ENCODE data around the gene GNL3L.

DNA sequence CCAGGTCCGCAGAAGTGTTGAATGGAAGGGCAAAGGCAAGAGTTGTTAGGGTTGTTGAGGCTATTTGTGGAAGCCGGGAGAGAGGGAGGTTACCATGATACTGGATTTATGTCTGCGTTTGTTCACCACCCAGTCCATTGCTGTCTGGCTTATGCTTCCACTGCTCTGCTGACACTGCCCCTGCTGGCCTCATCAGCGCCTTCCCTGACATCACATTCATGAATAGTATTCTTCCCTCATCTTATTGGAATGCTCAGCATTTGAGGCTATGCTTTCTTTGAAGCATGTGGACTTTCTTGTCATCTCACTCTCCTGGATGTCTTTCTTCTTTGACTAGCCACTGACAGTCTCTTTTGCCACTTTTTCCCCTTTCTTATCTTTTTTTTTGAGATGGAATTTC, 10.3 kb downstream of the GNL3L start:
- TF ChIP-seq, protein P1, sequence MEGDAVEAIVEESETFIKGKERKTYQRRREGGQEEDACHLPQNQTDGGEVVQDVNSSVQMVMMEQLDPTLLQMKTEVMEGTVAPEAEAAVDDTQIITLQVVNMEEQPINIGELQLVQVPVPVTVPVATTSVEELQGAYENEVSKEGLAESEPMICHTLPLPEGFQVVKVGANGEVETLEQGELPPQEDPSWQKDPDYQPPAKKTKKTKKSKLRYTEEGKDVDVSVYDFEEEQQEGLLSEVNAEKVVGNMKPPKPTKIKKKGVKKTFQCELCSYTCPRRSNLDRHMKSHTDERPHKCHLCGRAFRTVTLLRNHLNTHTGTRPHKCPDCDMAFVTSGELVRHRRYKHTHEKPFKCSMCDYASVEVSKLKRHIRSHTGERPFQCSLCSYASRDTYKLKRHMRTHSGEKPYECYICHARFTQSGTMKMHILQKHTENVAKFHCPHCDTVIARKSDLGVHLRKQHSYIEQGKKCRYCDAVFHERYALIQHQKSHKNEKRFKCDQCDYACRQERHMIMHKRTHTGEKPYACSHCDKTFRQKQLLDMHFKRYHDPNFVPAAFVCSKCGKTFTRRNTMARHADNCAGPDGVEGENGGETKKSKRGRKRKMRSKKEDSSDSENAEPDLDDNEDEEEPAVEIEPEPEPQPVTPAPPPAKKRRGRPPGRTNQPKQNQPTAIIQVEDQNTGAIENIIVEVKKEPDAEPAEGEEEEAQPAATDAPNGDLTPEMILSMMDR (IDR thresholded peaks at IDR 0.05; ENCODE audit: extremely low read depth in 1 of 2, insufficient read depth in 1 of 2, low read depth in 1 of 2, low read length in 2 of 2): no peak
- no peak for TF ChIP-seq EZH2 (IDR thresholded peaks at IDR 0.05; ENCODE audit: borderline replicate concordance, low read depth, low read length, severe bottlenecking)
- TF ChIP-seq POLR2AphosphoS5 (IDR thresholded peaks at IDR 0.05; ENCODE audit: insufficient read depth, low read depth, low read length): no peak
- TF ChIP-seq GATA2 (IDR thresholded peaks at IDR 0.05; ENCODE audit: insufficient read depth, insufficient read length, low read depth, low read length): no peak
- no peak for TF ChIP-seq JUN (IDR thresholded peaks at IDR 0.05; ENCODE audit: borderline replicate concordance, insufficient read depth, insufficient read length, low read depth)
- TF ChIP-seq POLR2A (IDR thresholded peaks at IDR 0.05; ENCODE audit: low read depth, low read length): no peak
- TF ChIP-seq, protein P2, sequence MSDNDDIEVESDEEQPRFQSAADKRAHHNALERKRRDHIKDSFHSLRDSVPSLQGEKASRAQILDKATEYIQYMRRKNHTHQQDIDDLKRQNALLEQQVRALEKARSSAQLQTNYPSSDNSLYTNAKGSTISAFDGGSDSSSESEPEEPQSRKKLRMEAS (IDR thresholded peaks at IDR 0.05; ENCODE audit: insufficient read depth, insufficient read length): no peak
- TF ChIP-seq MYC (IDR thresholded peaks at IDR 0.05; ENCODE audit: low read depth, low read length): no peak
